Skeletal muscle satellite cell (primary cell): ENCODE data around the gene TBC1D3I.
"Not testable (repeated sequence)": the region's sequence is repeated elsewhere in the genome, so short reads cannot be mapped to it uniquely, and the experiment has no call there.

Experiments used
- H3K27me3 ChIP-seq: 2 replicates; pipeline ENCODE4 v1.7.0; 2013; ENCODE audit warnings: low read length; ENCODE audit not compliant: control insufficient read depth, insufficient read depth
- H3K36me3 ChIP-seq: 2 replicates; pipeline ENCODE4 v1.7.0; 2013; ENCODE audit warnings: mild to moderate bottlenecking, control low read depth, low read length; ENCODE audit not compliant: insufficient read depth
- H3K4me1 ChIP-seq: 2 replicates; pipeline ENCODE4 v1.7.0; 2013; ENCODE audit warnings: low read length; ENCODE audit not compliant: control insufficient read depth, insufficient read depth
- H3K4me2 ChIP-seq: 2 replicates; pipeline ENCODE4 v1.7.0; 2013; ENCODE audit warnings: mild to moderate bottlenecking, low read length
- H3K4me3 ChIP-seq: 2 replicates; pipeline ENCODE4 v1.7.0; 2013; ENCODE audit warnings: low read length
- H3K9ac ChIP-seq: 2 replicates; pipeline ENCODE4 v1.7.0; 2013; ENCODE audit warnings: mild to moderate bottlenecking, low read depth, low read length, moderate library complexity
- H3K9me3 ChIP-seq: replicated peaks from 2 replicates; pipeline ENCODE4 v1.7.0; 2013; ENCODE audit warnings: mild to moderate bottlenecking, control low read depth, low read length

TBC1D3I gene

GRCh38 chr17:36215406-36216308 lies 48.7 kb downstream of the TBC1D3I start:
- H3K9ac ChIP-seq, H3K4me3 ChIP-seq, H3K27me3 ChIP-seq, H3K36me3 ChIP-seq, H3K9me3 ChIP-seq, H3K4me2 ChIP-seq, H3K4me1 ChIP-seq: not testable (repeated sequence)

- no peaks in the 10 kb centered on the region for H3K4me1 ChIP-seq
- H3K4me2 ChIP-seq: no peak overlapping the region
- H3K4me3 ChIP-seq: no peak overlapping the region
- no peaks in the 10 kb centered on the region for H3K9me3 ChIP-seq
- no peak overlapping the region for H3K9ac ChIP-seq
- H3K36me3 ChIP-seq: no peaks in the 10 kb centered on the region
- no peaks in the 10 kb centered on the region for H3K27me3 ChIP-seq
Measured at GRCh38 chr17:36214918-36215317, 49.5 kb downstream of the TBC1D3I start.

- no peaks in the 10 kb centered on the region for H3K36me3 ChIP-seq
- no peaks in the 10 kb centered on the region for H3K27me3 ChIP-seq
- H3K9ac ChIP-seq: no peak overlapping the region
- no peaks in the 10 kb centered on the region for H3K9me3 ChIP-seq
- H3K4me1 ChIP-seq: no peaks in the 10 kb centered on the region
- H3K4me2 ChIP-seq: no peak overlapping the region
- no peak overlapping the region for H3K4me3 ChIP-seq
Measured at GRCh38 chr17:36213695-36214094, 50.7 kb downstream of the TBC1D3I start.

DNA sequence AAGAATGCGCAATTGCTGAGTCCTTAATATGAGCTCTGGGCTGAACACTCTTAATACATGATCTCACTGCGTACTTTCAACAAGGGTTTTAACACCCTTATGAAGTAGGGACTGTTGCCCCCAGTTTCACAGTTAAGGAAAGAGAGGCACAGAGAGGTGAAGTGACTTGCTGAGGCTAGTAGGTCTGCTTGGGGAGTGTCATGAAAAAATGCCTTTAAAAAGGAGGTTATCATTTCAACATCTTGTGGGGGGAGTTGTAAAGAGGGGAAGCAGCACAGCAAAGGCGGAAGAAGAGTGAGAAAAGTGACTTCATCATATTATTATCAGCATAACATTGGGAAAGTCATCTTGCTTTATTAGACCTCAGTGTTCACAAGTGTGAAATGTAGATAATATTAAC lies 51.4 kb downstream of the TBC1D3I start:
- no peak overlapping the region for H3K4me3 ChIP-seq
- no peaks in the 10 kb centered on the region for H3K27me3 ChIP-seq
- H3K9me3 ChIP-seq: no peaks in the 10 kb centered on the region
- H3K4me1 ChIP-seq: no peaks in the 10 kb centered on the region
- H3K36me3 ChIP-seq: no peaks in the 10 kb centered on the region
- H3K4me2 ChIP-seq: no peak overlapping the region
- no peak overlapping the region for H3K9ac ChIP-seq

DNA sequence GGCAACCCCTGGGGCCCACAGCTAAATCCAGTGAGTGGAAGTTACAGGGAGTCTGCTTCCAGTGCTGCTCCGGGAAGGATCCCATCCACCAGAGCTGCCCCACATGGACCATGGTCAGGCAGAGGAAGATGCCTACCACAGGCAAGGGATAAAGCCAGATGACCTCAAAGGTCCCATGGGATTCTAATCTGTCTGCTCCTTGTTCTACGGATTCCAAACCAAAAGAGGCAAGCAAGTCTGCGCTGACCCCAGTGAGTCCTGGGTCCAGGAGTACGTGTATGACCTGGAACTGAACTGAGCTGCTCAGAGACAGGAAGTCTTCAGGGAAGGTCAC lies 52.1 kb downstream of the TBC1D3I start:
- Histone ChIP-seq H3K4me3 (no peak overlapping the region), H3K36me3 (no peaks in the 10 kb centered on the region), H3K9ac (no peak overlapping the region), H3K27me3 (no peaks in the 10 kb centered on the region), H3K4me2 (no peak overlapping the region), H3K9me3 (no peaks in the 10 kb centered on the region), H3K4me1 (no peaks in the 10 kb centered on the region)

- H3K9ac ChIP-seq, H3K27me3 ChIP-seq, H3K4me2 ChIP-seq, H3K4me3 ChIP-seq, H3K4me1 ChIP-seq, H3K36me3 ChIP-seq, H3K9me3 ChIP-seq: not testable (repeated sequence)
Measured at GRCh38 chr17:36211484-36212271, 52.7 kb downstream of the TBC1D3I start.

DNA sequence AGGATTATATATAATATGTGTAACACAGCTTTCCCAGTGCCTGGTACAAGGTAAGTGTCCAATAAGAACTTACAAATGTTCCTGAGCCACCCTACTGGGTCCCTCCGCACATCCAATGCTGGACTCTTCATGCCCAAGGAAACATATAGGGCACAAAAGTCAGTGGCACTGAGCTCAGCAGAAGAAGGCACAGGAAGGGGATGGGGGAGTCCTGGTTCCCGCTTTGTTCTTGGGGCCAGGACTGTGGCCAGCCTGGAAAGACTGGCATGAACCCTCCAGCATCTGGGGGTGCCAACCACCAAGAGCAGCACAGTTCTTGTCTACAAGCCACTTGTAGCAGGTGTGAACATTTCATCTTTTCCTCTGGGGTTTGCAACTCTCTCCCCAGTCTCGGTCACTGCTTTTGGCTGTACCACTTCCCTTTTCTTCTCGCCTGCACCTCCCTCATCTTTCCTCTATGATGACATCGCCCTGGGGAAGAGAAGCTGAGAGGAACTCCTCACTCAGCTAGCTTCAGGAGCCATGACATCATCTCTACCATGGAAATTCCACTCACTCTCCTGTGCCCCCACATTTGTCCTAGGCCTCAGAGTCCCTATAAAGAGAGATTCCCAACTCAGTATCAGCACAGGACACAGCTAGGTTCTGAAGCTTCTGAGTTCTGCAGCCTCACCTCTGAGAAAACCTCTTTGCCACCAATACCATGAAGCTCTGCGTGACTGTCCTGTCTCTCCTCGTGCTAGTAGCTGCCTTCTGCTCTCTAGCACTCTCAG lies 53.7 kb downstream of the TBC1D3I start, which contains the start of gene CCL4L2:
Gene CCL4L2 (plus strand): TSS at position 625 of the 773 bp plus-strand sequence.
- H3K4me1 ChIP-seq, H3K9ac ChIP-seq, H3K36me3 ChIP-seq, H3K4me2 ChIP-seq, H3K27me3 ChIP-seq, H3K4me3 ChIP-seq, H3K9me3 ChIP-seq: not testable (repeated sequence)

DNA sequence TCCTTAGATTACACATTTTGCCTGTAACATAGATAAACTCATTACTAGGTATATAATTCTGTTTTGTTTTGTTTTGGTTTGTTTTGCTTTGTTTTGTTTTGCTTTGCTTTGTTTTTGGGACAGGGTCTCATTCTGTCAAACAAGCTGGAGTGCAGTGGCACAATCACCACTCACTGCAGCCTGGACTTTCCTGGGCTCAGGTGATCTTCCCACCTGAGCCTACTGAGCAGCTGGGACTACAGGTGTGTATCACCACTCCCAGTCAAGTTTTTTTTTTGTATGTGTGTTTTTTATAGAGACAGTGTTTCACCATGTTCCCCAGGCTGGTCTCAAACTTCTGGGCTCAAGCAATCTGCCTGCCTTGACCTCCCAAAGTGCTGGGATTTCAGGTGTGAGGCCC lies 54.8 kb downstream of the TBC1D3I start:
- Histone ChIP-seq H3K27me3 (peaks cover 5% of the 10 kb centered on the region), H3K4me2 (no peak overlapping the region), H3K4me3 (no peak overlapping the region), H3K36me3 (no peaks in the 10 kb centered on the region), H3K9me3 (no peaks in the 10 kb centered on the region), H3K4me1 (no peaks in the 10 kb centered on the region), H3K9ac (no peak overlapping the region)

GRCh38 chr17:36207383-36207782 lies 57.0 kb downstream of the TBC1D3I start:
- H3K27me3 ChIP-seq, H3K4me2 ChIP-seq, H3K9me3 ChIP-seq, H3K36me3 ChIP-seq, H3K4me1 ChIP-seq, H3K4me3 ChIP-seq, H3K9ac ChIP-seq: not testable (repeated sequence)

DNA sequence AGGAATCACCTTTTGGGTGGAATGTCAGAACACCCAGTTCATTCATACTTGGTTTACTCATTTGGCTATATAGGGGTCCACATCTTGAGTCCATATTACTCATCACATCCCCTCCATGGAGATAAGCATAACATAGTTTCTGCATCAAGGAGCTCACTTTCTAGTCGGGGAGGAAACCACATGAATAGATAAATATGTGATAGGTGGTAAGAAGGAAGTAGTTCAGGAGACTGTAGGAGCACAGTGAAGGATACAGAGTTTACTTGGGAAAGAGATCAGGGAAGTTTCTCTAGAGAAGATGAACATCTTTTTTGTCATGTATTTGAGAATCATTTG lies 57.9 kb downstream of the TBC1D3I start:
- not testable (repeated sequence) for H3K4me2 ChIP-seq

DNA sequence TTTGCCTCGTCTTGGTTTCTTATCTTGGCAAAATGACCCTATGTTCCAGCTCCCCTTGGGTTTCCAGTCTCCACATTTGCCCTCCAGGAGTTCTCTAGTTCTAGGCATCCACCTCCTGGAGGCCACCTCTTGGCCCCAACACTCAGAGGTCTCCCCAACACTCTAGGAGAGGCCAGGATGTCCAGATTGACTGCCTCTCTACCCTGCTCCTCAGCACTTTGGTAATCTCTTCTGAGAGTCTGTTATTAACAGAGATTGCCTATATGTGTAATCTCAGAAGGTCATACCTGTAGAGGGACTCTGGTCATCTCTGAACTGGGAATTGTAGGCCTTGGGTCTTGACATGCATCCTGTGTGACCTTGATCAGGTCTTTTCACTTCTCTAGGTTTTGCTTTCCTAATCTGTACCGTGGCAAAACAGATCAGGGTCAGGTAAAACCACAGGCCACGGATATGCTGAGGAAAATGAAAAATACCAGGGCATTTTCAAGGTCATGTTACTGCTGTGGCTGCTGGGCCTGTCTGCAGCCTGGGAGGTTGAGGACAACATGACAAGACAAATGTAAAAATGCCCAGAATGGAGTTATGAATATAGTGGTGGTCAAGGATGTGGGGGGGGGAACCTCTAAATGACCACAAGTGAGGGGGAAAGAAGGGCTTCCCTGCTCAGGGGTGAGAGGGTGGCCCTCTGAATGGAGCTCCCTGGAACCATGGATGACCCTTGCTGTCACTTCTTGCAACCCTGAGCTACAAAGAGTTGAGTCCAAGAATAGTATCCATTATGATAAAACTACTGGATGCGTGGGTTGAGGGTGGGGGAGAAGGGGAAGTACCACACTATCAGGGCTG lies 58.5 kb downstream of the TBC1D3I start:
- Histone ChIP-seq H3K9me3 (no peaks in the 10 kb centered on the region), H3K4me1 (no peaks in the 10 kb centered on the region), H3K9ac (no peak overlapping the region), H3K27me3 (peaks cover 8% of the 10 kb centered on the region), H3K36me3 (no peaks in the 10 kb centered on the region), H3K4me2 (no peak overlapping the region), H3K4me3 (no peak overlapping the region)

More for the DNA sequence above, 57.9 kb downstream of the TBC1D3I start:
- not testable (repeated sequence) for H3K9me3 ChIP-seq, H3K27me3 ChIP-seq, H3K4me1 ChIP-seq, H3K4me3 ChIP-seq, H3K36me3 ChIP-seq, H3K9ac ChIP-seq
